CD14-positive monocyte (primary cell): ENCODE data around the gene SPEM2. TPM values are rescaled to one million over a fixed set of nuclear protein-coding genes. Genes with fewer than 3 reads are reported as not detected.

ENCODE experiments used
- DNase-seq, 3 donors: peaks; one replicate each; pipeline ENCODE4 v3.0.0-alpha.2; 2011 to 2022
- H2AFZ ChIP-seq: 2 replicates; pipeline ENCODE4 v1.6.0; 2012; ENCODE audit warnings: mild to moderate bottlenecking, low read depth, low read length, inconsistent platforms; ENCODE audit not compliant: insufficient read depth, poor library complexity, severe bottlenecking
- H3K27ac ChIP-seq, 2 donors: 1 replicate in 1 of 2; 2 replicates in 1 of 2; pipeline ENCODE4 v1.5.1; 2012 to 2013; ENCODE audit warnings: low read length in 2 of 2, control low read depth in 1 of 2, inconsistent platforms in 1 of 2, low read depth in 1 of 2, mild to moderate bottlenecking in 1 of 2
- H3K27me3 ChIP-seq, 2 donors: one replicate each; pipeline versions ENCODE4 v1.6.0 to v1.6.1; 2011 to 2013; ENCODE audit warnings: low read length in 2 of 2; ENCODE audit not compliant: control insufficient read depth in 2 of 2, insufficient read depth in 2 of 2
- H3K36me3 ChIP-seq, 2 donors: replicated peaks in 1 of 2; 1 replicate in 1 of 2; 2 replicates in 1 of 2; pipeline versions ENCODE4 v1.5.1 to v1.6.1; 2012 to 2013; ENCODE audit warnings: low read length in 2 of 2, control low read depth in 1 of 2, inconsistent platforms in 1 of 2, mild to moderate bottlenecking in 1 of 2; ENCODE audit not compliant: insufficient read depth in 2 of 2, control insufficient read depth in 1 of 2
- H3K4me1 ChIP-seq, 2 donors: 1 replicate in 1 of 2; 2 replicates in 1 of 2; pipeline versions ENCODE4 v1.5.1 to v1.6.1; 2012 to 2013; ENCODE audit warnings: low read length in 2 of 2, control low read depth in 1 of 2, inconsistent platforms in 1 of 2, mild to moderate bottlenecking in 1 of 2, moderate library complexity in 1 of 2; ENCODE audit not compliant: insufficient read depth in 2 of 2, control insufficient read depth in 1 of 2
- H3K4me2 ChIP-seq: replicated peaks from 2 replicates; pipeline ENCODE3; 2012; ENCODE audit warnings: low read length, moderate library complexity, mild to moderate bottlenecking; ENCODE audit not compliant: poor library complexity, severe bottlenecking; ENCODE audit errors: extremely low read depth
- H3K4me3 ChIP-seq, 3 experiments: fragments of 200-600 bp in 1 of 3; sonication (generic) in 1 of 3; replicated peaks in 1 of 3; 1 replicate in 2 of 3; 2 replicates in 1 of 3; pipeline ENCODE4 v1.5.1; 2011 to 2013; ENCODE audit warnings: low read length in 3 of 3, mild to moderate bottlenecking in 3 of 3, control low read depth in 2 of 3, low read depth in 2 of 3, inconsistent platforms in 1 of 3, moderate library complexity in 1 of 3
- H3K79me2 ChIP-seq: 2 replicates; pipeline ENCODE4 v1.6.0; 2012; ENCODE audit warnings: mild to moderate bottlenecking, control low read depth, inconsistent platforms, low read length, moderate library complexity; ENCODE audit not compliant: insufficient read depth
- H3K9ac ChIP-seq: 2 replicates; pipeline ENCODE4 v1.6.0; 2017; ENCODE audit warnings: low read length, mild to moderate bottlenecking; ENCODE audit not compliant: insufficient read depth, poor library complexity, severe bottlenecking
- H3K9me3 ChIP-seq, 2 donors: replicated peaks in 1 of 2; 1 replicate in 1 of 2; 2 replicates in 1 of 2; pipeline versions ENCODE4 v1.5.1 to v1.6.1; 2012 to 2013; ENCODE audit warnings: low read length in 2 of 2, control low read depth in 1 of 2; ENCODE audit not compliant: control insufficient read depth in 1 of 2, insufficient read depth in 1 of 2
- H4K20me1 ChIP-seq: 2 replicates; pipeline ENCODE4 v1.6.0; 2012; ENCODE audit warnings: mild to moderate bottlenecking, low read length, control low read depth, moderate library complexity; ENCODE audit not compliant: insufficient read depth
- H3K27ac Mint-ChIP-seq, 7 donors: one replicate each; pipeline ENCODE4 v1.8.0; 2020; ENCODE audit warnings: mild to moderate bottlenecking in 7 of 7, mixed read lengths in 7 of 7, moderate library complexity in 6 of 7, inconsistent platforms in 2 of 7
- H3K27me3 Mint-ChIP-seq, 3 donors: one replicate each; pipeline ENCODE4 v1.8.0; 2021 to 2022; ENCODE audit warnings: low read depth in 3 of 3, mild to moderate bottlenecking in 3 of 3, mixed read lengths in 3 of 3, moderate library complexity in 3 of 3, inconsistent platforms in 1 of 3
- H3K36me3 Mint-ChIP-seq, 2 donors: one replicate each; pipeline ENCODE4 v1.8.0; 2020; ENCODE audit warnings: mixed read lengths in 2 of 2, inconsistent platforms in 1 of 2, mild to moderate bottlenecking in 1 of 2
- H3K4me1 Mint-ChIP-seq: one replicate; pipeline ENCODE4 v1.8.0; 2020; ENCODE audit warnings: mild to moderate bottlenecking, mixed read lengths
- H3K4me3 Mint-ChIP-seq, 2 donors: one replicate each; pipeline ENCODE4 v1.8.0; 2020; ENCODE audit warnings: mild to moderate bottlenecking in 2 of 2, mixed read lengths in 2 of 2, moderate library complexity in 1 of 2
- H3K9me3 Mint-ChIP-seq, 7 donors: one replicate each; pipeline ENCODE4 v1.8.0; 2020 to 2022; ENCODE audit warnings: mixed read lengths in 7 of 7, mild to moderate bottlenecking in 6 of 7, moderate library complexity in 6 of 7, inconsistent platforms in 2 of 7
- WGBS: methylation state at CpG from one replicate; pipeline ENCODE4 v1.1.5; 2013; ENCODE audit warnings: missing lambda C conversion rate; ENCODE audit not compliant: insufficient coverage; 5-methylcytosine and 5-hydroxymethylcytosine counted together
- intact Hi-C, 2 donors: fragments of 100-400 bp; cut with micrococcal nuclease; formaldehyde crosslinking; loops; one replicate each; pipeline versions ENCODE4 v1.15.0 to v1.15.1; 2023
- polyA plus RNA-seq, 3 donors: library from polyadenylated mRNA; depleted of rRNA in 1 of 3; unstranded in 2 of 3; stranded (reverse) in 1 of 3; fragments of 300-500 nt in 2 of 3; fragments of >200 nt in 1 of 3; fragmentation: Illumina TruSeq in 2 of 3; gene quantifications; 1 replicate in 2 of 3; 2 replicates in 1 of 3; pipeline ENCODE4 v1.2.3, GENCODE V29; 2012 to 2021
- TF ChIP-seq, protein P1 (sequence below): fragments of 200-600 bp; IDR thresholded peaks from one replicate; pipeline ENCODE4 v1.8.0; 2022; ENCODE audit warnings: antibody characterized with exemption, mild to moderate bottlenecking

Gene SPEM2
- polyA plus RNA-seq, 3 donors, result not detected

DNA sequence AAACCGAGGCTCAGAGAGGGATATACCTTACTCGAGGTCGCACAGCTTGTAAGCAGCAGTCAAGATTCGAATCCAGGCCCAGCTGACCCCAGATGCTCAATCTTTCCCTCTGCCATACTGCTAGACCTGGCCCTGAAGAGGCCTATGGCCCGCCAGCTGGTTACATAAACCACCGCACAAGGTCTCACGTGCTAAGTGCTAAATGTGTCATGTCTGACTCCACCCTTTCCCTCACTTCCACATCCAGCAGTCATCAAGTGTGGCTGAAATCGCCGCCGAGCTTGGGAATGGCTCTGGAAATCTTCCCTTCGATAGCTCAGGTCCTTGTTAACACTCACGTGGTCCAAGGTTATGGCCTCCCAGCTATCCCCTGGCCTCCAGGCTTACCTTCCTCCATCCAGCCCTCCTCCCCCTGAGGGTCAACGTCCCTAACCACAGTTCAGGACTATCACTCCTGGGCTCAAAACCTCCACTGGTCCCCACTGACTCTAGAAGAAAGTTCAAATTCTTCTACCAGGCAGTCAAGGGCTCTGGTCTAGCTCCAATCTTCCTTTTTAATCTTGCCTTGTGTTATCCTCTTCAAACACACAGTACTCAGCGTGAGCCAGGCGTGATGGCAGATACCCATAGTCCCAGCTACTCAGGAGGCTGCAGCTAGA lies 50.5 kb downstream of the SPEM2 start:
- H3K4me2 ChIP-seq, result peak overlapping the region; percentile 37
- no peaks in the 10 kb centered on the region for H3K27me3 ChIP-seq
- intact Hi-C loops, result no loop called here
- H3K36me3 Mint-ChIP-seq, result peaks cover 5 to 7% of the 10 kb centered on the region in 2 donors
- H3K4me3 ChIP-seq, result no peak overlapping the region
- H3K27me3 Mint-ChIP-seq, result peaks cover 0 to 3% (median 1%) of the 10 kb centered on the region in 3 donors
- peaks cover 5% of the 10 kb centered on the region for H4K20me1 ChIP-seq
- peak overlapping the region; percentile 34 to 83 for H3K27ac ChIP-seq
- DNase-seq, result peak; percentile 79 to 87 (median 85)
- H3K79me2 ChIP-seq, result peaks cover 72% of the 10 kb centered on the region
- H2AFZ ChIP-seq, result peak overlapping the region; percentile 50
- TF ChIP-seq, protein P1, sequence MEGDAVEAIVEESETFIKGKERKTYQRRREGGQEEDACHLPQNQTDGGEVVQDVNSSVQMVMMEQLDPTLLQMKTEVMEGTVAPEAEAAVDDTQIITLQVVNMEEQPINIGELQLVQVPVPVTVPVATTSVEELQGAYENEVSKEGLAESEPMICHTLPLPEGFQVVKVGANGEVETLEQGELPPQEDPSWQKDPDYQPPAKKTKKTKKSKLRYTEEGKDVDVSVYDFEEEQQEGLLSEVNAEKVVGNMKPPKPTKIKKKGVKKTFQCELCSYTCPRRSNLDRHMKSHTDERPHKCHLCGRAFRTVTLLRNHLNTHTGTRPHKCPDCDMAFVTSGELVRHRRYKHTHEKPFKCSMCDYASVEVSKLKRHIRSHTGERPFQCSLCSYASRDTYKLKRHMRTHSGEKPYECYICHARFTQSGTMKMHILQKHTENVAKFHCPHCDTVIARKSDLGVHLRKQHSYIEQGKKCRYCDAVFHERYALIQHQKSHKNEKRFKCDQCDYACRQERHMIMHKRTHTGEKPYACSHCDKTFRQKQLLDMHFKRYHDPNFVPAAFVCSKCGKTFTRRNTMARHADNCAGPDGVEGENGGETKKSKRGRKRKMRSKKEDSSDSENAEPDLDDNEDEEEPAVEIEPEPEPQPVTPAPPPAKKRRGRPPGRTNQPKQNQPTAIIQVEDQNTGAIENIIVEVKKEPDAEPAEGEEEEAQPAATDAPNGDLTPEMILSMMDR, result no peak
- 49% methylated on average over 15 of the region's 15 CpGs for whole genome bisulfite sequencing
- no peaks in the 10 kb centered on the region for H3K36me3 ChIP-seq
- peak overlapping the region; percentile 58 to 92 (median 75) for H3K27ac Mint-ChIP-seq
- peaks cover 52 to 63% of the 10 kb centered on the region in 2 donors for H3K4me1 ChIP-seq
- peaks cover 0 to 2% (median 0%) of the 10 kb centered on the region in 7 donors for H3K9me3 Mint-ChIP-seq
- no peaks in the 10 kb centered on the region for H3K9me3 ChIP-seq
- H3K4me3 Mint-ChIP-seq, result peak overlapping the region; percentile 34 to 63
- H3K9ac ChIP-seq, result no peak overlapping the region
- H3K4me1 Mint-ChIP-seq, result peaks cover 58% of the 10 kb centered on the region

GRCh38 chr17:7476494-7476893 lies 51.1 kb downstream of the SPEM2 start:
- H3K27ac Mint-ChIP-seq, result peak overlapping the region; percentile 58 to 92 (median 76)
- peak in 1 of 3 donors; percentile 28 for DNase-seq
- peak overlapping the region in 1 of 2 donors; percentile 83 for H3K27ac ChIP-seq
- no peaks in the 10 kb centered on the region for H3K27me3 ChIP-seq
- WGBS, result 59% methylated on average over 3 of the region's 3 CpGs
- peaks cover 52 to 63% of the 10 kb centered on the region in 2 donors for H3K4me1 ChIP-seq
- H3K36me3 Mint-ChIP-seq, result peaks cover 5 to 7% of the 10 kb centered on the region in 2 donors
- no peak overlapping the region for H3K9ac ChIP-seq
- no peaks in the 10 kb centered on the region for H3K36me3 ChIP-seq
- H3K4me3 Mint-ChIP-seq, result peak overlapping the region; percentile 2 to 31
- no peak overlapping the region for H2AFZ ChIP-seq
- H3K79me2 ChIP-seq, result peaks cover 70% of the 10 kb centered on the region
- H4K20me1 ChIP-seq, result peaks cover 5% of the 10 kb centered on the region
- TF ChIP-seq, protein P1, result no peak
- H3K9me3 ChIP-seq, result no peaks in the 10 kb centered on the region
- peaks cover 63% of the 10 kb centered on the region for H3K4me1 Mint-ChIP-seq
- H3K4me2 ChIP-seq, result peak overlapping the region; percentile 37
- intact Hi-C loops, result no loop called here
- peaks cover 0 to 3% (median 1%) of the 10 kb centered on the region in 3 donors for H3K27me3 Mint-ChIP-seq
- H3K9me3 Mint-ChIP-seq, result peaks cover 0 to 2% (median 0%) of the 10 kb centered on the region in 7 donors
- no peak overlapping the region for H3K4me3 ChIP-seq
